ENCODE measurements around the gene RNASE7. TPM values are rescaled to one million over a fixed set of nuclear protein-coding genes. Genes with fewer than 3 reads are reported as not detected.

Gene RNASE7
- total RNA-seq, 1 donor from 2014 or later, result not detected

DNA sequence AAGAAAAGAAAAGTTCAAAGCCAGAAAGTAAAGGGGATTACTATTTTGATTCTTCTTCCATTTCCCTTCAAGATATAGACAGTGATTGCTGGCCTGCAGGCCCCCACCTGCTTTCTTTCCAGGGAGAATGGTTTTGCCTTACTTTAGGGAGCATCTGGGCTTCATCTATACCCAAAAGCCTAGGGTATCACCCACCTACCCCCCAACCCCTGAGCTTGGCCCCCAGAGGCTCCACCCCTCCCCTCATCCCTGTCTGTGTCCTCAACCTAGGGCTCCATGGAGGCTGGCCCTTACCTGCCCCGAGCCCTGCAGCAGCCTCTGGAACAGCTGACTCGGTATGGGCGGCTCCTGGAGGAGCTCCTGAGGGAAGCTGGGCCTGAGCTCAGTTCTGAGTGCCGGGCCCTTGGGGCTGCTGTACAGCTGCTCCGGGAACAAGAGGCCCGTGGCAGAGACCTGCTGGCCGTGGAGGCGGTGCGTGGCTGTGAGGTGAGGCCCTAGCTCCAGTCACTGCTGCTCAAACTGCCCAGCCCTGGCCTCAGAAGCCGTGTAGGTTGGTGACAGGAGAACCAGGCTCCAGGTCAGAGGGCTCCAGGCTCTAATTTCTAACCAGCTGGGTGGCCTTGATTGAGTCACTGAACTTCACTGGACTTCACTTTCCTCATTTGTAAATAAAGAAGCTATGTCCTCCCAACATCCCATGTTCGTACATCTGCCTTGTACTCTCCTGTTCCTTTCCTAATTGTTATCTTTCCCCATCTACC is 41.6 kb downstream of the RNASE7 start:
- DNase-seq (ENCODE audit: low spot score in 2 of 2), result no peak
- FAIRE-seq, result no peak

DNA sequence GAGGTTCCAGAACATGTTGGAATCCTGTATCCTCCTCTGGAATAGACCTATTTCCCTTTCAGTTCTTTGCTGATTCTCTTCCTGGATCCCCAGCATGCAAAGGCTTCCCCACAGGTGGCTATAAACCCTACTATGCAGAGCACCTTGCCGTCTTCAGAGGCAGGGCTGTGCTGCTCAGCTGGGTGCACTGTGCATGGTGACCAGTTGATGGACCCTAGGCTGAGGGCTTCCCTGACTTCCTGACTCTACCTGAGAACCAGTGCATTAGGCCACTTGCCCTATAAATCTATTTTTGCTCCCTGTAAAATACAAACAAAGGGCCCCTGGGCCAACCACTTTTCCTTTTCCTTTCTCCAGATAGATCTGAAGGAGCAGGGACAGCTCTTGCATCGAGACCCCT is 42.2 kb downstream of the RNASE7 start:
- DNase-seq (ENCODE audit: low spot score in 2 of 2) (no peak), FAIRE-seq (no peak)

DNA sequence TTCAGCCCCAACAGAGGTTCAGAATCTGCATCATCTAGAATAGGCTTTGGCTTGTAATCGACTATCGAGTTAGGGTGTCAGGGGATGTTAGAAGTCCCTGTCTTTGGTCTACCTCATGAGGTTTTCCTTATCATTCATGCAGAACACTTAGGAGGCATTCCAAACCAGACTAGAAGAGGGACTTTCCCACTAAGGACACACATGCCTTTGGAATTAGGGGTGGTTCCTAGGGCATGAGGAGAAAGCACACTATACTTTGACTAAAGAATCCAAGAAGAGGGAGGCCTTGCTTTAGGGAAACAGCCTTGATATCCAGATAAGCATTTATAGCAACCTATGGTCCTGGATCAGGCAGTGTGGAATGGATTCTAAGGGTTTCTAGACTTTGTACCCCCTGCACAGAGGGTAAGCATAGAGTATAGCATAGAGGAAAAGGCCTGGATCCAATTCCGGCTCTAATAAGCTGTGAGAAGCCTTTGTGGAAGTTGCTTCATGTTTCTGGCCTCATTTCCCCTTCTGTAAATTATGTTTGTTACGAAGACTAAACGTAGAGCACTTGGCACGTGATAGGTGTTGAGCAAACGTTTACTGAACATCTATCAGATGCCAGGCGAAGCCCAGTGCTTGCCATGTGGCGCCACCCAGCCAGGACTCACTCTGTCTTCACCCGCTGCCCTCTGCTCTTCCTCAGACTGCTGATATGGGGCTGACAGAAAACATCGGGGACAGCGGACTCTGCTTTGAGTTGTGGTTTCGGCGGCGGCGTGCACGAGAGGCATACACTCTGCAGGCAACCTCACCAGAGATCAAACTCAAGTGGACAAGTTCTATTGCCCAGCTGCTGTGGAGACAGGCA is 43.1 kb downstream of the RNASE7 start:
- FAIRE-seq (no peak), DNase-seq (ENCODE audit: low spot score in 2 of 2) (no peak)

DNA sequence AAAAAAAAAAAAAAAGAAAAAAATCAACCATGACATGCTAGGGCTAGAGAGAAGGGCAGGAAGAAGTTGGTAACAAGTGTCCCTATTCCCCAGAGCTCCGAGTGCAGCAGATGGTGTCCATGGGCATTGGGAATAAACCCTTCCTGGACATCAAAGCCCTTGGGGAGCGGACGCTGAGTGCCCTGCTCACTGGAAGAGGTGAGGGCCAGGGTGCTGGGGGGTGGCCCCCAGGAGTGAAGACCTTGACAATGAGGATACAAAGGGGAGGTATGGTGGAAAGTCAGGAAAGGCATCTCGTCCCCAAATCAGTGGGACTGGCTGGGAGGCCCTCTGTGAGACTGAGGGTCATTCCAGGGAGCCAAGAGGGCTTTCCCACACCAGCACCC is 44.7 kb downstream of the RNASE7 start:
- no peak for DNase-seq (ENCODE audit: low spot score in 2 of 2)

DNA sequence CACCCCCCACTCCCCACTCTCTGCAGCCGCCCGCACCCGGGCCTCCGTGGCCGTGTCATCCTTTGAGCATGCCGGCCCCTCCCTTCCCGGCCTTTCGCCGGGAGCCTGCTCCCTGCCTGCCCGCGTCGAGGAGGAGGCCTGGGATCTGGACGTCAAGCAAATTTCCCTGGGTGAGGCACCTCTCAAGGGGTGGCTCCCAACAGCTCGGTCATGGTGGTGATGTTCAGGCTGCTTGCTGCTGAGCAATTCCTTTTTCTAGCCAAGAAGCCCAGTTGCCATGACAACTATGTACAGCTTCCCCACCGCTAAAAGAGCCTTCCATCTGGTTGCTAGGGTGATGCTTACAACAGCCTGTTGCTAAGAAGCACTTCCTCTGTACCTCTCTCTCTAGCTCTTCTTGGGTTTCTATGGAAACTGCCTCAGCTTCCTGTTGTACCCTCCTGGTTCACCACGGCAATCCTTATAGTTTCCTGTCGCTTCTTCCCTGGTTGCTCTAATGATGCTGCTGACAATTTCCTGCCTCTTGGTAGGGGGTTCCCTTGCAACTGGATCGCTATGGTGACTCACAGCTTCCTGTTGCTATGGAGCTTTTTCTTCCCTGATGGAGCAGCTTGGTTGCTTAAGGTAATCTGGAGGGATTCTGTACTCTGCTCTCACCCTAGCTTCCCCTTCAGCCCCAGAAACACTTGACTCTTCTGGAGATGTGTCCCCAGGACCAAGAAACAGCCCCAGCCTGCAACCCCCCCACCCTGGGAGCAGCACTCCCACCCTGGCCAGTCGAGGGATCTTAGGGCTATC is 45.3 kb downstream of the RNASE7 start:
- FAIRE-seq, result no peak

More for the DNA sequence above, 44.7 kb downstream of the RNASE7 start:
- FAIRE-seq, result no peak

DNA sequence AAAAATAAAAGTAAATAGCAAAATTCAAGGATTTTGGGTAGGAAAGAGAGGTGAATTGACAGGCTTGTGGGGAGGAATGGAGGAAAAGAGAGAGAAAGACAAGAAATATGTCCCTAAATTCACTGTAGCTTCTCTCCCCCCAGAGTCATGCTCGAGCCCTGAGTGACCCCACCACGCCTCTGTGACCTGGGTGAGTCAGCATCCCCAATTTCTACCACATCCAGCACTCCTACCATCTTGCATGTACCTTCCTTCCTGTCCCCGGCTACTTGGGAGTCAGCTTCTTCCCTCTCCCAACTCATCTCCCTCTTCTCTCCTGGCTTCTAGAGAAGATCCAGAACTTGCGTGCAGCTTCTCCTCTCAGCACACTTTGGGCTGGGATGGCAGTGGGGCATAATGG is 46.5 kb downstream of the RNASE7 start:
- no peak for DNase-seq (ENCODE audit: low spot score in 2 of 2)
- FAIRE-seq, result no peak

More for the DNA sequence above, 45.3 kb downstream of the RNASE7 start:
- peak; percentile 79 to 84 for DNase-seq (ENCODE audit: low spot score in 2 of 2)

DNA sequence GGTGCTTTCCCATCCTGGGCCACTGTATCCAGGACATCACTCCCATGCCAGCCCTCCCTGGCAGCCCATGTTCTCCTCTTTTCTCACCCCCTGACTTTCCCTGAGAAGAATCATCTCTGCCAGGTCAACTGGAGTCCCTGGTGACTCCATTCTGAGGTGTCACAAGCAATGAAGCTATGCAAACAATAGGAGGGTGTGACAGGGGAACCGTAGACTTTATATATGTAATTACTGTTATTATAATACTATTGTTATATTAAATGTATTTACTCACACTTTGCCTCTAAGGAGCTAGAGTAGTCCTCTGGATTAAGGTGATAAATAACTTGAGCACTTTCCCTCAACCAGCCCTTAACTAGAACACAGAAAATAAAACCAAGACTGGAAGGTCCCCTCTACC is 47.1 kb downstream of the RNASE7 start:
- FAIRE-seq (no peak), DNase-seq (ENCODE audit: low spot score in 2 of 2) (no peak)

DNA sequence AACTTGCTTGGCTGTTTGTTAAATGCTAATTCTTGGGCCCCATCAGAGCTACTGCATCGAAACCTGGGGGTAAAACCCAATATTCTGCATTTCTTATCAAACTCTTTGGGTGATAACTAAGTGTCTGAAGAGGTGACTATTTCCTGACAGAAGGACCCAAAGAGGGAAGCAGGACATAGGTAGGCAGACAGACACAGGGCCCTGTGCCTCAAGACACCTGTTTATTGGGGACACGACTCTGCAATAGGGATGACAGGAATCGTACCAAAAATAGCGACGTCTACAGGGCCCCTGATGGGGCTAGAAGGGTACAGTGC is 47.7 kb downstream of the RNASE7 start:
- DNase-seq (ENCODE audit: low spot score in 2 of 2) (no peak), FAIRE-seq (no peak)

DNA sequence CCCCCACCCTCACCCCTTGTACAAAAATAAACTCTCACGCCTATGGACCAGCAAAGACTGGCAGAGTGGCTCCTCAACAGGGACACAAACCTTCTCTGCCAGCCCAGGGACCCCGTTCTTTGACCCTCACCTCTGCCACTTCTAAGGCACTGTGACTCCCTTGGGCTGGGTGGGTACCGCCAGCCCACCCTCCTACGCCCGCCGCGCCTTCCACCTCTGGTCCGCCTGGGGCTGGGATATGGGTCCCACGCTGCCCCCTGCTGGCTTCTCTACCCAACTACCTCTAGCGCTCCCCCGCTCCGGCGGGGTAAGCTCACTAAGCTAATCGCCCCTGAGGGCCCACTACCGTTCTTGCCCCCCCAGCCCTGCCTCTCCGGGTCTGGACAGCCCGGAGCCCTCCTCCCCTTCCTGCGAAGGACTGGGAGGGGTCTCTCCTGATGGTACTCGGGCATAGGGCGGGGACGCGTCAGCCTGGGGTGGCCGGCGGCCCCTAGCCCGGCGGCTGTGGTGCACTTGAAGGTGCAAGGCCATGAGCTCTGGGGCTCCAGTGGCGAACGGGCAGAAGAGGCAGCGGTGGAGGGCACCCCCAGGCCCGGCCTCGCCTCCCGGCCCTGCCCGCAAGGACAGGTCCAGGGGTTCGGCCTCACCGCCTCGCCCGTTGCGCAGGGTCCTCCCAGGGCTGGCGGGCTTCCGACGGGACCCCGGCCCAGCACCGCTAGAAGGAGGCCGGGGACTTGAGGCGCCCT is 48.2 kb downstream of the RNASE7 start:
- DNase-seq (ENCODE audit: low spot score in 2 of 2) (peak in 1 of 2 donors; percentile 54), FAIRE-seq (no peak)

DNA sequence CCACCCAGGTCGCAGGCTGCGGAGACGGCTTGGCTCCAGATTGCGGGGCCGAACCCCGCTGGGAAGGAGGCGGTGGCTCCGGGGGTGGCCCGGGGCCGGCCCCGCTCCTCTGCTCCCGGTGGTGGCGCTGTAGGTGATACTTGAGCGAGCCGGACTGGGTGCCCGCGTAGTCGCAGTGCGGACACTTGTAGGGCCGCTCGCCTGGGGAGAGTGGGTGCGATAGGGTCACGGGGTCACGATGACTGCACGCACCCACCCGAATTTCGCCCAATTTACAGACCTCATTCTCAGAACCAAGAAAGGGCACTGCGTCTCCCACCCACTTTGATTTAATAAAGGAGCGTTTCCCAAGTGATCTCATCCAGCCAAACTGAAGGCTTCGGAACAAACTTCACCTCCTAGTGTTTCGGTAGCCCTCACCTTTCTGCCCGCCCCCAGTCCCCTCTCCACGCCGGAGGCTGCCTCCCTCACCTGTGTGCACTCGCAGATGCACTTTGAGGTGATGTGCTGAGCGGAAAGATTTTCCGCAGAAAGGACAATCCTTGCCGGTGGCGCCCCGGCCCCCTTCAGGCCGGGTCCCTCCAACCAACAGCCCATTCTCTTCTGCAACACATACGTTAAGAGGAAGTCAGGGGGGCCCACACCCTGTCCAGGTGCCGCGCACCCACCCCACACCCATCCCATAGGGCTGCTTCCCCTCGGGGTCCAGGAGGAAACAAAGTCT is 48.9 kb downstream of the RNASE7 start:
- peak in 1 of 2 donors; percentile 33 for DNase-seq (ENCODE audit: low spot score in 2 of 2)
- FAIRE-seq, result no peak

DNA sequence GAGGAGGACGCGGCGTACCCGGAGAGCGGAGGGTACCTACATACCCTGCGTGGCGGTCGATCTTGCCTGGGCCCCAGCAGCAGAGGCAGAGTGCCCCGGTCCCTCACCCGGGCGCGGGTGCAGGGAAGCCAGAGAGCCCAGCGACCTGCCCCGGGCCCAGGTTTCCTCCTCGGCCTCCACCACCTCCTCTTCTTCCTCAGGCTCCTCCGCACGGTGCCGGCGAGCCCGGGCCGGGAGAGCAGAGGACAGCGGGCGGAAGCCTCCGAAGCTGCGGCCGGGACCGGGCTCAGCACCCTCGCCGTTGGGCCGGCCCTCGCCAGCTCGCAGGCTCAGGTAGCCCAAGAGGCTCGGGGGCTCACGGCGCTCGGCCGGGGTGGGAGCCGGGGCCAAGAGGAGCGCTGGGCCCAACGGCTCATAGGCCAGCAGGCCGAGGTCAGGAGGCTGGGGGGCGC is 49.7 kb downstream of the RNASE7 start:
- DNase-seq (ENCODE audit: low spot score in 2 of 2), result peak; percentile 10 to 34
- FAIRE-seq, result no peak

DNA sequence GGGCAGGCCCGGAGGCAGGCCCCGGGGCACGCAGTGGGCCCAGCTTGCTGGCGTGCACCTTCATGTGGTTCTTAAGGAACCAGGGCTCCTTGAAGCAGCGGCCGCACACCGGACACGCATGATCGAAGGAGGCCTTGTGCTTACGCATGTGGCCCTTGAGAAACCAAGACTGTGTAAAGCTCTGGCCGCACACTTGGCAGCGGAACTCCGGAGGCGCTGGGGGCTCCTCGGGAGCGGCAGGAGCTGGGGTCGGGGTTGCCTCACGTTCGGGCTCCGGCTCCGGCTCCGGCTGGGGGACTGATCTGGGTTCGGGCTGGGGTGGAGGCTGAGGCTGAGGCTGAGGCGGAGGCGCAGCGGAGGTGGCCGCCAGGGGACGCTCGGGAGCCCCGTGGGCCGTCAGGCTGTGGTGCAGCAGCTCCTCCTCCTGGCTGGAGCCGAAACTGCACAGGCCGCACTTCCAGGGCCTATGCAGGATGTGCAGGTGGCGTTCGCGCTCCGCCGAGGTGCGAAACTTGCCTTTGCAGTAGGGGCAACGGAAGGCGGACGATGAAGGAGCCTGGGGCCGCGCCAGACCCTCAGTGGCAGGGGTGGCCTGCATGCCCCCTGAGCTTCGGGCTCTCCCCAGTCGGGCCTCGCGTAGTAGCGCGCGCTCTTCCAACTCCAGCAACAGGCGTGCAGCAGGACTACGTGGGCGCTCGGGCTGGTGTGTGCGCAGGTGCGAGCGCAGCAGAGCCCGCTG is 50.3 kb downstream of the RNASE7 start:
- DNase-seq (ENCODE audit: low spot score in 2 of 2) (peak; percentile 93 to 95), FAIRE-seq (no peak)

DNA sequence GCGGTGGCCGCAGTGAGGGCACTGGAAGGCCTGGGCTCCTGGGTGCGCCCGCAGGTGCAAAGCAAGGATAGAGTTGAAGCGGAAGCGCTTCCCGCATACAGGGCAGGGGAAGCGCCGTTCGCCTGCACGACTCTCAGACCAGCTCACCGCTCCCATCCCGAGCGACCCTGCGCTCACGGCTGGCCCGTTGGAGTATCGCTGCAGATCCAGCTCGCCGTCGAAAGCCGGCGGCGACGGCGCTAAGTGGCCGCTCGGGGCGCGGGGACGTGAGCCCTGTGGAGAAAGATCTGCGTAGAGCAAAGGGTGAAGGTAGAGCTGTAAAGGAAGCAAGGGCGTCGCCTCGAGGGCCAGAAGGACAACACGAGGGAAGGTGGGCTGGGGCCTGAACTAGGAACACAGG is 50.9 kb downstream of the RNASE7 start:
- FAIRE-seq (no peak), DNase-seq (ENCODE audit: low spot score in 2 of 2) (peak in 1 of 2 donors; percentile 28)

Other genes with a start within 250 kb of the RNASE7 start
- 12.2 TPM for gene RNASE1, start 239.5 kb upstream of the RNASE7 start, total RNA-seq
- not detected for gene RNASE3, start 151.0 kb upstream of the RNASE7 start, total RNA-seq
- not detected for gene RNASE2, start 86.9 kb upstream of the RNASE7 start, total RNA-seq
- gene METTL17, start 52.4 kb upstream of the RNASE7 start, total RNA-seq, result 27.7 TPM
- gene SLC39A2, start 43.1 kb upstream of the RNASE7 start, total RNA-seq, result not detected
- 92.9 TPM for gene NDRG2, start 17.3 kb upstream of the RNASE7 start, total RNA-seq
- not detected for gene TPPP2, start 12.1 kb upstream of the RNASE7 start, total RNA-seq
- gene RNASE13, start 7.6 kb upstream of the RNASE7 start, total RNA-seq, result not detected
- gene RNASE8, start 15.5 kb downstream of the RNASE7 start, total RNA-seq, result not detected
- 11.4 TPM for gene ARHGEF40, start 27.9 kb downstream of the RNASE7 start, total RNA-seq
- 6.9 TPM for gene ZNF219, start 56.3 kb downstream of the RNASE7 start, total RNA-seq
- gene TMEM253, start 58.7 kb downstream of the RNASE7 start, total RNA-seq, result not detected
- gene OR5AU1, start 113.7 kb downstream of the RNASE7 start, total RNA-seq, result not detected
- 614 TPM for gene HNRNPC, start 227.1 kb downstream of the RNASE7 start, total RNA-seq
- gene RPGRIP1, start 237.7 kb downstream of the RNASE7 start, total RNA-seq, result not detected

Measured in frontal cortex (tissue), 4 donors.